ENCODE measurements around the gene FKBP5.

- no peak for TF ChIP-seq MAFK (IDR thresholded peaks at IDR 0.05; ENCODE audit: low read length)
- TF ChIP-seq CTCF (IDR thresholded peaks at IDR 0.05 in 2 of 3, conservative IDR thresholded peaks at IDR 0.05 in 1 of 3; ENCODE audit: insufficient read depth in 2 of 3, low read depth in 1 of 3, low read length in 3 of 3): no peak
- no peak for TF ChIP-seq SMARCE1 (IDR thresholded peaks at IDR 0.05)
- TF ChIP-seq ATF2 (CRISPR knock-in tag; IDR thresholded peaks at IDR 0.05): no peak
- TF ChIP-seq MYBL2 (IDR thresholded peaks at IDR 0.05; ENCODE audit: low read depth): no peak
- no peak for TF ChIP-seq MYBL2 (CRISPR knock-in tag; IDR thresholded peaks at IDR 0.05; ENCODE audit: borderline replicate concordance)
- TF ChIP-seq JUND (IDR thresholded peaks at IDR 0.05; ENCODE audit: borderline replicate concordance, low read depth, low read length): no peak
- no peak for TF ChIP-seq JUND (tag; IDR thresholded peaks at IDR 0.05; ENCODE audit: borderline replicate concordance, low read depth, low read length)
- no peak for TF ChIP-seq PATZ1 (CRISPR knock-in tag; IDR thresholded peaks at IDR 0.05; ENCODE audit: borderline replicate concordance)
- no peak for TF ChIP-seq ZNF41 (CRISPR knock-in tag; conservative IDR thresholded peaks at IDR 0.05)
- TF ChIP-seq KAT8 (IDR thresholded peaks at IDR 0.05; ENCODE audit: low read depth): no peak
Measured at GRCh38 chr6:35669451-35670045, 19.2 kb downstream of the FKBP5 start.
